A549 (cell line): ENCODE measurements around the gene S100A9.

Source experiments
- CHD2 ChIP-seq: fragments of 150-350 bp; IDR thresholded peaks from 2 replicates; pipeline ENCODE4 v1.6.1; 2014; ENCODE audit warnings: low read length; ENCODE audit not compliant: partially characterized antibody
- CTCF ChIP-seq: fragments of >200 bp; sonication (Bioruptor Twin); formaldehyde crosslinking; IDR thresholded peaks from 3 replicates; pipeline ENCODE4 v1.5.1; 2016
- EP300 ChIP-seq, 2 experiments: fragments of >200 bp; sonication (Bioruptor Twin); formaldehyde crosslinking; IDR thresholded peaks; 2 replicates in 1 of 2; 3 replicates in 1 of 2; pipeline ENCODE4 v1.6.1; 2016 to 2017
- GATA3 ChIP-seq: IDR thresholded peaks from 2 replicates; pipeline ENCODE4 v1.6.1; 2012; ENCODE audit warnings: borderline replicate concordance
- JUNB ChIP-seq: fragments of >200 bp; sonication (Bioruptor Twin); formaldehyde crosslinking; IDR thresholded peaks from 2 replicates; pipeline ENCODE4 v1.6.1; 2016
- MAFK ChIP-seq: fragments of 450-650 bp; IDR thresholded peaks from 2 replicates; pipeline ENCODE4 v1.6.1; 2014; ENCODE audit not compliant: partially characterized antibody
- MAX ChIP-seq: IDR thresholded peaks from 2 replicates; pipeline ENCODE4 v1.6.1; 2012
- MAZ ChIP-seq: fragments of 150-350 bp; IDR thresholded peaks from 2 replicates; pipeline ENCODE4 v1.6.1; 2014; ENCODE audit warnings: antibody characterized with exemption, low read depth, low read length, borderline replicate concordance
- POLR2A ChIP-seq: IDR thresholded peaks from 2 replicates; pipeline ENCODE4 v1.6.1; 2012; ENCODE audit warnings: mild to moderate bottlenecking, low read length
- RAD21 ChIP-seq, 2 experiments: fragments of >200 bp in 1 of 2; sonication (Bioruptor Twin) in 1 of 2; formaldehyde crosslinking in 1 of 2; IDR thresholded peaks in 1 of 2; conservative IDR thresholded peaks in 1 of 2; 2 replicates in 1 of 2; 3 replicates in 1 of 2; pipeline ENCODE4 v1.6.1; 2012 to 2018; ENCODE audit warnings: inconsistent platforms in 1 of 2
- RCOR1 ChIP-seq: fragments of 150-350 bp; IDR thresholded peaks from 2 replicates; pipeline ENCODE4 v1.6.1; 2014; ENCODE audit warnings: antibody characterized with exemption, low read length, low read depth
- ZFP36 ChIP-seq: fragments of 450-650 bp; IDR thresholded peaks from 2 replicates; pipeline ENCODE4 v1.6.1; 2014; ENCODE audit warnings: borderline replicate concordance; ENCODE audit not compliant: partially characterized antibody
- ZSCAN20 ChIP-seq: fragments of 250-450 bp; sonication (Bioruptor Pico); IDR thresholded peaks from 2 replicates; pipeline ENCODE4 v1.8.0; 2022; ENCODE audit warnings: mild to moderate bottlenecking, moderate library complexity

- TF ChIP-seq RAD21 (conservative IDR thresholded peaks at IDR 0.05 in 1 of 2, IDR thresholded peaks at IDR 0.05 in 1 of 2) (no peak), CTCF (no peak), RCOR1 (no peak), MAZ (no peak), POLR2A (no peak), MAFK (no peak), GATA3 (no peak), ZSCAN20 (no peak), JUNB (no peak), MAX (no peak), CHD2 (no peak), ZFP36 (no peak), EP300 (IDR thresholded peaks at IDR 0.05) (no peak)
Observed at GRCh38 chr1:153365696-153366095, 8.0 kb downstream of the S100A9 start.
